Measurements from ENCODE around the gene USF2. TPM values are rescaled to one million over a fixed set of nuclear protein-coding genes. Genes with fewer than 3 reads are reported as not detected.

The USF2 gene
- total RNA-seq, 2 donors from 2014 or later, result 78.9 to 88.0 TPM

DNA sequence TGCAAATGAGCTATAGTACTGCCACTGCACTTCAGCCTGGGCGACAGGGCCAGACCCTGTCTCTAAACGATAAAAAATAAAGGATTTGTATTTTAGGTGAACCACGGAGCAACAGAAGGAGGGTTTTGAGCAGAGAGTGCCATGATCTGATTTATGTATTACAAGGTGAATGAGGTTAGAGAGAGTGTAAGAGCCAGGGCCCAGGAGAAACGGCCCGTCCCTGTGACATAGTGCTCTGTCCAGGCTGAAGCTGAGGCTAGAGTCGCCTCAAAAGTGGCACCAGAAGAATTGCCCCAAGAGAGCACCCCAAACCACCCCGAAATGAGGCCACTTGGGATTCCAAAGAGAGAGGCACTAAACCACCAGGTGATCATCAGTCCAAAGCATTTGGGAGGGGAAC is 40.1 kb downstream of the USF2 start:
- intact Hi-C loops (cut with DNase I), result no loop called here
- DNase-seq (ENCODE audit: low spot score), result no peak

DNA sequence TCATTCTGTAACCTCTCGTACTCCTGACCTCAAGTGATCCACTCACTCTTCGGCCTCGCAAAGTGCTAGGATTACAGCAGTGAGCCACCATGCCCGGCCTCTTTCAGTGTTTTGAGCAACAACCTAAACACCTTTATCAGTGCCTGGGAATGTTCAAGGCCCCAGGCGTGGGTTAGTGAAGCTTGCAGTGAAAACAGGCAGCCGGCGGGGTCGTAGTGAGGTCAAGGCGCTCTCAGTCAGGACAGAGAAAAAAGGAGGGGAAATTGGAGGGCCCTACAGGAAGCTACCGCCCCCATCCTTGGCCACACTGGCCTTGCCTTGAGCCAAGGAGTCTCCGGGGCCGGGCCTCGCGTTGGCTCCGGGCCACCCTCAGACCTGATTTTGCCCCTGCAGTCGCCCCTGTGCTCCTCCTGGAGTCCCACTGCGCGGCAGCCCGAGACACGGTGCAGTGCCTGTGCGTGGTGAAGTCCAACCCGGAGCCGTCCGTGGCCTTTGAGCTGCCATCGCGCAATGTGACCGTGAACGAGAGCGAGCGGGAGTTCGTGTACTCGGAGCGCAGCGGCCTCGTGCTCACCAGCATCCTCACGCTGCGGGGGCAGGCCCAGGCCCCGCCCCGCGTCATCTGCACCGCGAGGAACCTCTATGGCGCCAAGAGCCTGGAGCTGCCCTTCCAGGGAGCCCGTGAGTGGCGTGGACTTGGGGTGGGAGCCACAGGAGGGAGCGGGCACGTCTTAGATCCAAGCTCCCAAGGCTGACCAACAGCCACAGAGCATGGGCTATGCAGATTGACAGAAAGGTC is 40.9 kb downstream of the USF2 start:
- intact Hi-C loops (cut with DNase I), result no loop called here
- no peak for DNase-seq (ENCODE audit: low spot score)

DNA sequence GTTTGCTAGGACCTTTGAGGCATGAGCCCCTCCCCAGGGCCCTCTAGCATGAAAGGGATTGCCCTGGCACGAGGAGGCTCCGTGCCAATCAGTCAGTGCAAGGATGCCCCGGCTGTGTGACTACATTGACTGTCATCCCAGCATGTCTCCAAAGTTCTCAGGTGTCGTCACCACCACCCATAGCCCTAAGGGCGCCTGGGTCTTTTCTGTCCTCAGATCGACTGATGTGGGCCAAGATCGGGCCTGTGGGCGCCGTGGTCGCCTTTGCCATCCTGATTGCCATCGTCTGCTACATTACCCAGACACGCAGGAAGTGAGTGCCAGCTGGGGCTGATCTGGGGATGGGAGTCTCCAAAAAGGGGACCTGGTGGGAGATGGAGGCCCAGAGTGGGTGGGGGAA is 41.6 kb downstream of the USF2 start:
- intact Hi-C loops (cut with DNase I), result no loop called here
- no peak for DNase-seq (ENCODE audit: low spot score)

DNA sequence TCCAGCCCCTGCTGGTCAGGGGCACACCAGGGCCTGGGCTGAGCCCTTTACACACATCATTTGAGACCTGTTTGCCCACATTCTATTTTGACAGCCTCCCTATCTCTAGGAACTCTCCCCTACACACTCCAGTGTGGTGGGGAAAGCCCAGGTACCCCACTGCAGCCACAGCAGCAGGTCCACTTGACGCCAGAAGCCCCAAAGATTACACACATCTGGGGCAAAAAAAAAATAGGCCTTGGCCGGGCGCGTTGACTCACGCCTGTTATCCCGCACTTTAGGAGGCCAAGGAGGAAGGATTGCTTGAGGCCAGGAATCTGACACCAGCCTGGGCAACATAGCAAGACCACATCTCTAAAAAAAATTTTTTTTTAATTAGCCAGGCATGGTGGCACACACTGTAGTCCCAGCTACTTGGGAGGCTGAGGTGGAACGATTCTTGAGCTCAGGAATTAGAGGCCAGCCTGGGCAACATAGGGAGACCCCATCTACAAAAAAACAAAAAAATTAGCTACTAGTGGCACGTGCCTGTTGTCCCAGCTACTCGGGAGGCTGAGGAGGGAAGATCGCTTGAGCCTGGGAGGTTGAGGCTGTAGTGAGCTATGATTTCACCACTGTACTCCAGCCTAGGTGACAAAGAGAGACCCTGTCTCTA is 42.2 kb downstream of the USF2 start:
- intact Hi-C loops (cut with DNase I), result no loop called here
- no peak for DNase-seq (ENCODE audit: low spot score)

DNA sequence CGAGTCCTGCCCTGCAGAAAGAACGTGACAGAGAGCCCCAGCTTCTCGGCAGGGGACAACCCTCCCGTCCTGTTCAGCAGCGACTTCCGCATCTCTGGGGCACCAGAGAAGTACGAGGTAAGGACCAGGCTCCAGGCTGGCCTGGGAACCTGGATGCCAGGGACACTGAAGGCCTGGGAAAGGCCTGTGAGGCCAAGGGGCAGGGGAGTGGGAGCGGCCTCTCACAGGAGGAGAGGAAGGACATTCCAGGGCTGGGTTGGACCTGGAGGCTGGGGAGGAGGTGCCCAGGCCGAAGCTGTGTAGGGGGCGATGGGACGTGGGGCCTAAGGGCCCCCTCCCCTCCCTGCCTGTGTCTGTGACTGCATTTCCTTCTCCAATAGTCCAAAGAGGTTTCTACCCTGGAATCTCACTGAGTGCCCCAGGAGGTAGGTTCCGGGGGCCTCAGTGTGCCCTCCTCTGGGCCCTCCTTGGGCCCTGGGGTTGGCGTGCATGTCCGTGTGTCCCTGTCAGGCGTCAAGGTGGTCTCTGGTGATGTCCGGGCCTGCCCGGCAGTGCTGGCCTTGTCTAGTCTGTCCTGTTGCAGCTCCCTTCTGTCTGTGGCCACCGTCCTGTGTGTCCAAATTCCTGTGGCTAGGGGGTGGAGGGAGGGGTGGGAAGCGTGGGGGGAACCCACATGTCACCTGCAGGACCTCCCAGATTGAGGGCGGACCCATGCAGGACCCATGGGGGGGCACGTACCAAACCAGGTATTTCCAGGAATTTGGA is 43.3 kb downstream of the USF2 start:
- intact Hi-C loops (cut with DNase I), result no loop called here
- no peak for DNase-seq (ENCODE audit: low spot score)

DNA sequence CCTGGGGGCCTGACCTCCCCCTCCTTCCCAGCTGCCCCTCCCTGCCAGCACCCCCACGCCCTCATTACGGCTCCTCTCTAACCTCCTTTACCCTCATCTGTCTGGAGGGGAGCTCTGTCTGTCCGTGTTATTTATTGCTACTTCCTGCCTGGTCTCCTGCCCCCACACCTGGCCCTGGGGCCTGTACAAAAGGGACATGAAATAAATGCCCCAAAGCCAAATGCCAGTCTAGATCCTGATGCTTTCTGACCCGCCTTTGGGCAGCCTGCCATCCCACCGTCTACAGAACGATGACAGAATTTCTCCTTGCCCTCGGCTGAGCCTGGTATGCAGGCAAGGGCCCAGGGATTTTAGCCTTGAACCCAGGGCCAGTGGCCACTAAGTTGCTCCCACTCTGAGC is 44.8 kb downstream of the USF2 start:
- no peak for DNase-seq (ENCODE audit: low spot score)
- intact Hi-C loops (cut with DNase I), result no loop called here

DNA sequence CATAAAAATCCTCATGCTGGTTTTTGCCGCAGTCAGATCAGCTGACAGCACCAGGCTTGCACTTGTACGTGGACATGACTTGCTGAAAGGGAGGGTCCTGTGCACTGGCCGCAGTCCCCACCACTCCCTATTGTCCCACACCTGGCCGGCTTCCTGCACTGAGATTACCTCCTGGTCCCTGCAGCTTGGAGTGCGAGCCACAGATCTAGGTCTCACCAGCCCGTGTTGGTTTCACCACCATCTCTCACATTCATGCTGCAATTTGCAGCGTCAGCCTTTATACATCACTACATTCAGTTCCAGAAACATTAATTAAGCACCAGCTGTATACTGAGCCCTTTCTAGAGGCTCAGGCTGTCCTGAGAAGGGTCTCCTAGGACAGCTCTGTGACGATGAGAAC is 45.3 kb downstream of the USF2 start:
- intact Hi-C loops (cut with DNase I), result no loop called here
- DNase-seq (ENCODE audit: low spot score), result no peak

DNA sequence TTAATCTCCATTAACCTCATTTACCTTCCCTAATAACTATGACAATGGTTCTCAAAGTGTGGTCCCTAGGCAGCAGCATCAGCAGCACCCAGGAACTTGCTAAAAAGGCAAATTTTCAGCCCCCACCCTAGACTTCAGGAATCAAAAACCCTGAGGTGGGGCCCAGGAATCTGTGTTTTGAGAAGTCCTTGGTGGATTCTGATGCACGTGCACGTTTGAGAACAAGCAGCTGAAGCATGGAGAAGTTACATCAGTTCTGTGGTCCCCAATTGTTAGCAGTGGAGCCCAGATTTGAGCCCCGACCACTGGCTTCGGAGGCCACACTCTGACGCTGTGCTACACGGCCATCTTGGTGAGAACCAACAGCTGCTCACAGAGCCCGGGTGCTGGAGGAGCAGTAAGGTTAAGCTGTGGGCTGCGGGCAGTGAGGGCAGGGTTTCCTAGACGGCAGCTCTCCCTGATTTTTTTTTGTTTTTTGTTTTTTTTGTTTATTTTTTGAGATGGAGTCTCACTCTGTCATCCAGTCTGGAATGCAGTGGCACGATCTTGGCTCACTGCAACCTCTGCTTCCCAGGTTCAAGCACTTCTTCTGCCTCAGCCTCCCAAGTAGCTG is 46.2 kb downstream of the USF2 start:
- no peak for DNase-seq (ENCODE audit: low spot score)
- intact Hi-C loops (cut with DNase I), result no loop called here

DNA sequence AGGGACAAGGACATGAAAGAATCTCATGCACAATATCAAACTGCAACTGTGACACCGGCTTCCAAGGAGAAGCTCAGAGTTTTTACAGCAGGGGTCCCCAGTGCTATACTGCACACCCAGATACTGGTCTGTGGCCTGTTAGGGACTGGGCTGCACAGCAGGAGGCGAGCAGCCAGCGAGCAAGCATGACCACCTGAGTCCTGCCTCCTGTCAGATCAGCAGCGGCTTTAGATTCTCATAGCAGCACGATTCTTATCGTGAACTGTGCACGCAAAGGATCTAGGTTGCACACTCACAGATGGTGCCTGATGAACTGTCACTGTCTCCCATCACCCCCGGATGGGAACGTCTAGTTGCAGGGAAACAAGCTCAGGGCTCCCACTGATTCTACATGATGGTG is 47.1 kb downstream of the USF2 start:
- intact Hi-C loops (cut with DNase I), result no loop called here

DNA sequence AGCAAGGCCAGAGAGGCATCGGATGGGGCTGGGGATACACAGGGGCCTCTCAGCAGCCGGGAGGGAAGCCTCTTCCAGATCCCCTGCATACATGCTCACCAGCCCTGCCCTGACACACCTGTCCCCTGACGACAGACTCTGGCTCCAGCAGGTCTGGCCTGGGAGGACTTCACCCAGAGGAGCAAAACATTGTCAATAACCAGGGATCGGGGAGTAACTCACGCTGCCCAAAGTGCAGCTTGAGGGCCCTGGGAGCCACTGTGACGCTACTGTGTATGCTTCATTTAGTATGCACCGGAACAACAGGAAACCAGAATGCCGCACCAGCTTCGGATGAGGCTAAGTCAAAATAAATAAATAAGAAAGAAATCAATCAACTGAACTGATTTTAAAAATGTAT is 47.8 kb downstream of the USF2 start:
- no peak for DNase-seq (ENCODE audit: low spot score)
- intact Hi-C loops (cut with DNase I), result no loop called here

More for the DNA sequence above, 47.1 kb downstream of the USF2 start:
- no peak for DNase-seq (ENCODE audit: low spot score)

DNA sequence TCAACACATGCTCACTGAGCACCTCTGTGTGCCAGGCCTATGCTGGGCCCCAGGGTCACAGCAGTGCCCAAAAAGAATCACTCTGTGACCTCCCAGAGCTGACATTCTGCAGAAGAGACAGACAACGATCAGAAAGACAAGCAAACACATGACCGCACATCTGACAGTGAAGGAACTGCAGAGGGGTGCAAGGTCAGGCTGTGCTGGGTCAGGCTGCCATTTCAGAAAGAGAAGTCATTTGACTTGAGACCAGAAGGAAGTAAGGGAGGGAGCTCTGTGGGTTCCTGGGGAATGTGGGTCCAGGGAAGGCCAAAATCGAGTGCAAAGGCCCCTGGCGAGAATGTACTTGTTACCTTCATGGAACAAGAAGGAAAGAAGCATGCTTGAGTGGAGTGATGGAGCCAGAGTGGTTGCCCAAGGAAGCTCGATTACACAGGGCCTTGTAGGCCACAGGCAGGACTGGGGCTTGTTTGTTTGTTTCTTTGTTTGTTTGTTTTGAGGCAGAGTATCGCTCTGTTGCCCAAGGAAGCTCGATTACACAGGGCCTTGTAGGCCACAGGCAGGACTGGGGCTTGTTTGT is 48.8 kb downstream of the USF2 start:
- DNase-seq (ENCODE audit: low spot score), result no peak
- intact Hi-C loops (cut with DNase I), result no loop called here

DNA sequence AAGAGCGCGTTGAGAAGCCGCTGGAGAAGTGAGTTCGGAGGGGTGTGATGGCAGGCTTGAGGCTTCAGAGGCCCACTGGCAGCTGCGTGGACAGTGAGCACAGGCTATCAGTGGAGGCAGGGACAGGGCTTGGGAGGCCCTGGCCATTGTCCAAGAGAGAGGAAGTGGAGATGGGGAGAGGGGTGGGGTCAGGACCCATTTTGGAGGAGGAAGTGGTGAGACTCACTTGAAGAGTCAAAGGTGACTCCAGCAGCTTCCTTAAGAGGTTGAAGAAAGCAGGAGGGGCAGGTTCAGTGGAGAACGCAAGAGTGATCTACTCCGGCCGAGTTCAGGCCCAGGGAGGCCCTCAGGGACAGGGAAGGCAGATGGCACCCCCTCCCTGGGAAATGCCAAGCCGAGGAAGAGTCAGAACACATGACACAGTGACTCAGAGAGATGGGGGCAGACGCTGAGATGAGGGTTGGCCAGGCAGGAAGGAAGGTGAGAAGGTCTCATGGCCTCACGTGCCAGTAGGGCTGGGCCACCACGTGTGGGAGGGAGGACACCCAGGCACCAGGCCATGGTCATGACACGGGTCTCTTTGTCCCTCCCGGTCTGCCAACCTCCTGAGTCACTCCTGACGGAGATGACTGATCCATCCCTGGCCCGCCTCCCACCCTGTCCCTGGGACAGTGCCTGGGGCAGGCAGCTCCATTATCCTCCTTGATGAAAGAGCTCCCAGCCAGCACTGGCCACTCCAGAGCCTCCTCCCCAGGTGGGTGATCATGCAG is 50.1 kb downstream of the USF2 start:
- DNase-seq (ENCODE audit: low spot score), result peak; percentile 93

DNA sequence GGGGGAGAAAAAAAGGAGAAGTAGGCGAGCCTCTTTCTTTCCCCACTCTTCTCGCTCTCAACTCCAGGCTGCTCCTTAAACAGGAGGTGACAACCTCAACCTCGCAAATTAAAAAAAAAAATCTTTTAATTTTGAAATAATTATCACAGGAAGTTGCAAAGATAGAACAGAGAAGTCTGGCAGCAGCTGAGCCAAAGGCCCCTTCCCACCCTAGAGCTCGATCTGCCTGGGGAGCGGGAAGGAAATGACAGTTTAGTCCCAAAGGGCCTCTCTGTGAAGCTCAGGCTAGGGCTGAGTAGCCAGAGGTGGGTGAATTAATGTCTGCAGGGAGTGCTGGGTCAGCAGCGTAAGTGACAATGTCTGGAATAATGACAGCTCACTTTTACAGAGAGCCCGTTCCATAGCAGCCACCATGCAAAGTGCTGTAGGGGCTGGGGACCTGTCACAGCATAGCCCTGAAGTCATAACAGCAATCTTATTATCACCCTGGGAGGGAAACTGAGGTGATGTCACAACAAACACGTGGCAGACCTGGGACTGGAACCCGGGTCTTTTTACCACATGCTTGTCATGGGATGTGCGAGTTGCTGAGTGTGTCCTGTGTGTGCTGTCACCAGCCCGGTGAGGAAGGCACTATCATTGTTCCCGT is 51.4 kb downstream of the USF2 start:
- no peak for DNase-seq (ENCODE audit: low spot score)
- intact Hi-C loops (cut with DNase I), result no loop called here

More for the DNA sequence above, 50.1 kb downstream of the USF2 start:
- intact Hi-C loops (cut with DNase I), result no loop called here

DNA sequence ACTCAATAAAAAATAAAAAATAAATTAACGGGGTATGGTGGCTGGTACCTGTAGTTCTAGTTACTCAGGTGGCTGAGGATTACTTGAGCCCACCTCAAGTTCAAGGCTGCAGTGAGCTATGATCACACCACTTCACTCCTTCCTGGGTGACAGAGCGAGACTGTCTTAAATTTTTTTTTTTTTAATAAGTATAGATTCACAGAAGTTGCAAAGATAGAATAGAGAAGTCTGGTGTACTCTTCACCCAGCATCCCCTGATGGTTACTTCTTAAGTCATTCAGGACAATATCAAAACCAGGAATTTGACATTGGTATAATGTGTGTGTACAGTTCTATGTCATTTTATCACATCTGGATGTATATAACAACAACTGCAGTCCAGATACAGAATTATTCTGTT is 52.5 kb downstream of the USF2 start:
- intact Hi-C loops (cut with DNase I), result no loop called here
- DNase-seq (ENCODE audit: low spot score), result no peak

DNA sequence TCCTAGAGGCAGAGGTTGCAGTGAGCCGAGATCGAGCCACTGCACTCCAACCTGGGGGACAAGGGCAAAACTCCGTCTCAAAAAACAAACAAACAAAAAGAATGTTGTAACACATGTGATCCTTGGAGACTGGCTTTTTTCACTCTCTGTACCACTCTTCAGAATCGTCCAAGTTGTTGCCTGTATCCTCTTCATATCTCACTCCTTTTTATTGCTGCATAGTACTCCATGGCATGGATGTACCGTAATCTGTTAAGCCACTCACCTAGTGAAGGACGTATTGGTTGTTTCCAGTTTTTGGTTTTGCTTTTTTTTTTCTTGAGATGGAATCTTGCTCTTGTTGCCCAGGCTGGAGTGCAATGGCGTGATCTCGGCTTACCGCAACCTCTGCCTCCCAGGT is 53.3 kb downstream of the USF2 start:
- intact Hi-C loops (cut with DNase I), result no loop called here
- no peak for DNase-seq (ENCODE audit: low spot score)

DNA sequence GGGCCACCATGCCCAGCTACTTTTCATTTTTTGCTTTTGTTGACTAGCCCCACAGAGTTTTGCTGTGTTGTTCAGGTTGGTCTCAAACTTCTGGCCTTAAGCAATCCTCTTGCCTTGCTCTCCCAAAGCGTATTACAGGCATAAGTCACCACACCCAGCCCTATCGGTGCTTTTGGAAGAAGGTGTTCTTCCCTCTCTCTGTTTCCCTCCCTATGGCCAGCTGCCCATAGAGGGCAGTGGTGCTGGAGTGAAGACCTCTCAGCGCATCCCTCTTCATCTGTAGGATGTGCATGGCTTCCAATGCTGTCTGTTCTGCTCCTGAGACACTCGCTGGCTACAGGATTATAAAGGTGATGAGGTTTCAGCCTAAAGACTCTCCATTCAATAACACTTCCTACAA is 58.9 kb downstream of the USF2 start:
- intact Hi-C loops (cut with DNase I), result no loop called here
- no peak for DNase-seq (ENCODE audit: low spot score)

DNA sequence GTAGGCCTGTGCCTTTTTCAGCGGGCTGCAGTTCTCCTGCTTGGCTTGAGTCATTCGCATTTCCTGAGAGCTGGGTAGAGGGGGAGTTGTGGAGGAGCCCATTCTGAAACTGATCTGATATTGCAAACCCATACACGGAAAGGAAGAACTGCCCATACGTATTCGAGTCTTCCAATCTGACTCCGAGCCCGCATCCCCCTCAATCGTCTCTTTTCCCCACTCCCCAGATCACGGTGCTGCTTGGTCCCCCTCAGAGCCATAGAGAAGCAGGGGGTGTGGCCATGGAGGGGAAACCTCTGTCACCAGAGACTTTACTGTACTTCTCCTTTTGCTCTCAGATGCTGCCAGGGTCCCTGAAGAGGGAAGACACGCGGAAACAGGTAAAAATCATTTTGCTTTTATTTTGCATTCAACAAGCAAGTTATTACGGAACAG is 60.1 kb downstream of the USF2 start, which contains the start of gene CD22:
CD22 (plus strand) TSS at position 337 of the 435 bp plus-strand sequence. CDS start 2,854 bp downstream, outside the sequence.
- intact Hi-C loops (cut with DNase I), result no loop called here

DNA sequence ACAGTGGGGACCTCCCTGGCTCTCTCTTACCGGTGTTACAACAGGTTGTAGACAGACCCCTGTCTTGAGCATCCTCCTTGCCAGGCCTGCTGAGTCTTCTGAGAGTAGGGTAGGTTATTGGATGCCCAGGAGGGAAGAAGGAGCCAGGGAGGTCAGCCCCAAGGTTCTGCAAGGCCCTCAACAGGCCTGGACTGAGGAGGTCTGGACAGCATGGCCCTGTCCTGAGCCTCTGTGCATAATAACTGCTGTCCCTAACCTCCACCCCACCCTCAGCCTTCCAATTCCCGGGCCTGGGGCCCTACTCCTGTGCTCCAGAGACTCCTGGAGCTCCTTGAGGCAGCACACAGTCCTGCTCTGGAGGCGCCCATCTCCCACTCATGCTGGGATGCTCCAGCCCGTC is 60.6 kb downstream of the USF2 start:
- intact Hi-C loops (cut with DNase I), result no loop called here
- DNase-seq (ENCODE audit: low spot score), result no peak

More for the DNA sequence above, 60.1 kb downstream of the USF2 start, which contains the start of gene CD22:
- DNase-seq (ENCODE audit: low spot score), result no peak

Measured in posterior vena cava (tissue), 2 donors.